Measurements from ENCODE around the gene MID1IP1.

The MID1IP1 gene

DNA sequence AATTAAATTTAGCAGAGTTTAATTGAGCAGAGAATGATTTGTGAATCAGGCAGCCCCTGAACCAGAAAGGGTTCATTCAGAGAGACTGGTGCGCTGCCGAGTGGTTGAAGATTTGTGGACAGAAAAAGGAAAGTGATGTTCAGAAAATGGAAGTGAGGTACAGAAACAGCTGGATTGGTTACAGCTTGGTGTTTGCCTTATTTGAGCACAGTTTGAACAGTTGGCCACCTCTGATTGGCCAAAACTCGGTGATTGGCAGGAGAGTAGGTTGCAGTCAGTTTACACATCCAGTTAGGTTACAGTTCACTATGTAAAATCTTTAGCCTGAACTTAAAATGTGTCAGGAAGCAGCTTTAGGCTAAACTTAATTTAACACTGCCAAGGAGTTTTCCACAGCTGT, 14.9 kb downstream of the MID1IP1 start:
- no peak for DNase-seq

DNA sequence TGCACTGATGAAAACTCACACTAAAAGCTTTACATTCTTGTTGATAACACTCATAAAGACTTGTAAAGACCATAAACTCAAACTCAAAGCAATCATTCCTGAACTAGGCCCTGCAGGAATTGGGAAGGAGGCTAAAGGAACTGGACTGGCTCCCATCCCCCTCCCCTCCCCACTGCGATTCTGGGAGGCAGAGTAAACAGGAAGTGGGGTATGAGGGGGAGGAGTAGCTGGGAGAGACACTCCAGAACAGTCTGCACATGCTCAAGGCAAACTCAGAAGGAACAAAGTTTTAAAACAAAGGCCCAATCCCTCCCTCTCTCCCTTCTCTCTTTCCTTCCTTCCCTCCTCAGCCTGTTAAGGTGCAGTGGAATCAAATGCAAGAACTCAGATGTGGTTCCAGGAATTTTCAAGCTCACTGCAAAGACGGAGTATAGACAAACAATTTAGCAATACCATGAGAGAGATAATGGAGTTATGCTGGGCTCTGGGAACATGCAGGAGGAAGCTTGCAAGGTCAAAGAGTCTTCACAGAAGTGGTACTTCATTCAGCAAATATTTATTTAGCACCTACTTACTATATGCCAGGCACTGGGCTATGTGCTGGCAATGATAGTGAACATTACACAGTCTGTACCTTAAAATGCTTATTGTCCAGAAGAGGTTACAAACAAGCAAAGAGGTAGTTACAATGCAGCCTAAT, 15.9 kb downstream of the MID1IP1 start:
- peak; percentile 28 for DNase-seq

DNA sequence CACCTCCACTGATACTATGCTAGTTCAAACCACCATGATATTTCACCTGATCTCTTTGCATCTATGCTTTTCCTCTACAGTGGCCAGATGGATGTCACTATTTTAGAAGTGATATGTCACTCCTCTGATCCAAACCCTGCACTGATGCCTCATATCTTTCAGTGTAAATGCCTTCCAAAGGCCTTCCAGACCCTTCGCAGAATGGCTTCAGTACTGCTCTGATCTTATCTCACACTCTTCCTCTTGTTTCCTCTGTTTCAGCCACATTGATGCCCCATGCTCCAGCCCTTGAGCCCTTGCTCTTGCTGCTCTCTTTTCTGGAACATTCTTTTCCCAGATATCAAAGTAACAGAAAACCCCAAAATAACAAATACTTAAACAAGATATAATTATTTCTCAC, 17.9 kb downstream of the MID1IP1 start:
- no peak for DNase-seq

DNA sequence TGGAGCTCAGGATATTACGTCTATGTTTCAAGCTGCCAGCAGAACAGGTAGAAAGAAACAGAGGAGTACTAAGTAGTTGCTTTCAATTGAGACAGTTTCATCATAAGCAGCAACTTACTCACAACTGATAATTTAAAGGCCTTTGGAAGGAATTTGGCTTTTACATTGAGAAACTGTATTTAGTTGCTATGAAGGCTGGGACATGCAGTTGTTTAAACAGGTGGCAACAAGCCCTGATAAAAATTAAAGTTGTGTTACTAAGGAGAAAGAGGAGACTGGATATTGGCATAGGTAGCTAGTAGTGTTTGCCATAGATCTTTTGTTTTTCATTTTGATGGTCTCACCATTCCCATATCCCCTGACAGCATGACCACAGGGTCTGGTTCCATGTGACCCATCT, 18.4 kb downstream of the MID1IP1 start:
- DNase-seq, result no peak

DNA sequence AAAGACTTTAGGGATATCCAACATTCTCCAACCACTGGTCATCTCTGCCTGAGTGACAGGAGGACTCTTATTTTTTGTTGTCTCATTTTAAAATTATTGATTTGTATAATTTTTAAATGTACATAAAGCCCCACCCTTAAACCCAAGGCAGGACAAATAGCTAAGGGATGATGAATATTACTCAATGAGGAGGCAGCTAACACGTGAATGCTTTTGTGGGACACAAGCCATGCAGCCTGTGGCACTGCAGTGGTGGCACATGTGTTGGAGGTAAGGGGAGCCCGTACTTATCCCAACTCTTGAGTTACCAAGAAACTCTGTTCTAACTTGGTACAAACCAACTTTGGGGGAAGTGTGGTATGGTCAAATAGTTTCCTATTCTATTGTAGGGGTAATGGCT, 19.5 kb downstream of the MID1IP1 start:
- DNase-seq, result no peak

DNA sequence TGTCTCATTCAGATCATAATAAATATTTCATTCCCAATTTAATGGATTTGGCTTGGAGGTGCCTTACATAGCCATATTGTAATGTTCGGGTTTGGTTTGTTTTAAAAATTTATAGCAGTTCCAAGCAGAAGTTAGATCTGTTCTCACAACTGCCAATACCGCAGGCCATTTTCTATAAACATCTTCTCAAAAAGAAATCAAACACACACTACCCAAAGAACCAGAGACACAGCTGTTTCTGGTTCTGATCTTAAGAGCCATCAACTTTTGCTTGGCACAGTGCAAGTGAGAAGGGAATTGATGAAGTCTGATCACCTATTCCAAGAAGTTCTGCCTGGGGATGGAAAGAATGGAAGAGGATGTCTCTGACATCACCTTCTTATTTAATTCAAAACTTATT, 22.9 kb downstream of the MID1IP1 start:
- no peak for DNase-seq

DNA sequence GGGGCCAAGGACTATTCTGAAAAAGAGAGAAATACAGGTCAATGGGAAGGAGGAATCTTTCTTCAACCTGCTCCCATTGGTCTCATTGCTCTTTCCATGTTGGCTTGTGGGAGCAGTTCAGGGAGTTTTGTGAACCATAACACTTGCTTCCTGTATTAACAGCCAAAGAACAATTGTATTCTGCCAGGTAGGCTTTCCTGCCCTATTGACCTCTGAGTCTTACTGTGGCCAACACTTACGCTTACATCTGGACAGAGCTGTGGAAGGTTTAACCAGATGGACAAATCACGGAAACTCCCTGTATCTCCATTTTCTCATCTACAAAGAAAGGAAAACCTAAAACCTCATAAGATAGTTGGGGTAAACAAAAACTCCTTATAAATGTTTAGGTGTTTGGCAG, 30.7 kb downstream of the MID1IP1 start:
- no peak for DNase-seq

DNA sequence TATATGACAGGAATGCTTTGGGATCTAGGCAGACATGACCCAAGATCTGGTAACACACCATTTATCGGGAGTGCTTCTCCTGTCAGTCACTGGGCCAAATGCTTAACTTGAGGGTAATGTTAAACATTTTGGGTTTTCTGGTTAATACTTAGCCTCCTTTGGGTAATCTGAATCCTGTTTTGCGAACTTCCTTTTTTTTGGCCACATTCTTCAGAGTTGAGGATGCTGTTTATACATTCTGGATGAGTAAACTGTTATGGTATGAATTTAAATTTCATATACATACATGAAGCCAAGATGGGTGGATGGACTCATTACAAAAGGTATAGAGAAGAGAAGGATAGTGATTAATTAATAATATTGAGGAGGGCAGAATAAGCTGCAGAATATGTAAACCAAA, 36.1 kb downstream of the MID1IP1 start:
- no peak for DNase-seq

DNA sequence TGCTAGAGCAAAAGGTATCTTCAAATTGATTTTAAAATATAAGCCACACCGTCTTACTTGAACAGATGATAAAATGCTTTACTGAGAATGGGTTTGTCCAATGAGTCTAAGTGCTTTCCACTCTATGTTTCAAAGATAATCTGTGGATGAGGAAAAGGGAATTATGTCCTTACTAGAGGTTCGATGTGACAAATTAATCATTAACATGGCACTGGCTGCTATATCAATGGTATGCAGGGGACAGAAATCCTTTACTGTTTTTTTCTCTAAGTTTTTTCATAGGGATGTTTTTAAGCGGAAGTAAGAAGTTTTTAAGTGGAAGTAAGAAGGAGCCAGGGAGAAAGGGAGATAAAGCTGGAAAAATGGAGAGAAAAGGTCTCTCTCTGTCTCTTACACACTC, 38.0 kb downstream of the MID1IP1 start:
- no peak for DNase-seq

DNA sequence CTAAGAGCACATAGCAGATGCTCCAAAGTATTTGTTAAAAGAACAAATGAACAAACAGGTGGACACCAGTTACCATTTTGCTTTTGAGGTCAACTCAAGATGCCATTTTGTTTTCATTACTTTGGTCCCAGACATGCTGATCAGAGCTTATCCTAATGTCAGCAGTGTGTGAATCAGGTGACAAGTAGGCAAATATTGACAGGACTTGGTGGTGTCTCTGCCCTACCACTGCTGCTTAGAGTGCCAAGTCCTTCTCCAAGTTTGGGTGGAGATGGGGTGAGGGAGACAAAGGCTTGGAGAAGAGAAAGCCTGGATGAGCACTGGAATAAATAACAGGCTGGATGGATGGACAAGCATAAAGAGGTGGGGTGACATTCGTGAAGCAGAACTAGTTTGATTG, 38.7 kb downstream of the MID1IP1 start:
- no peak for DNase-seq

DNA sequence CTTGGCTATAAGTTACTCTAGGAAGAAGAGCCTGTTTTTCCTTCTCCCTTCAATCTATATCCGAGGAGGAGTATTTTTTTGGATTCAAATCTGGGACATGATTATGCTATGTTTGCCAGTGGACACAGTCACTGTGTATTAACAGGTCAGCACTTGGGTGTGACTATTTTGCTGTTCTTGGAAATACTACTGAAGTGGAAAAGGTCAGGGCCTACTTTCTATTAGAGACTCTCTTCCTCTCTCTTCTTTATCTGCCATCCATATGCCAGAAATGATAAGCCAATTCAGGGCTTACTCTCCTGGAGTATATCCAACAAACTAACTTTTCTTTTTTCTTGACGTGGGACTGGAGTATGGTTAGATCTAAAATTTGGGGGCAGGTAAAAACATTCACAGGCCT, 40.5 kb downstream of the MID1IP1 start:
- DNase-seq, result no peak

DNA sequence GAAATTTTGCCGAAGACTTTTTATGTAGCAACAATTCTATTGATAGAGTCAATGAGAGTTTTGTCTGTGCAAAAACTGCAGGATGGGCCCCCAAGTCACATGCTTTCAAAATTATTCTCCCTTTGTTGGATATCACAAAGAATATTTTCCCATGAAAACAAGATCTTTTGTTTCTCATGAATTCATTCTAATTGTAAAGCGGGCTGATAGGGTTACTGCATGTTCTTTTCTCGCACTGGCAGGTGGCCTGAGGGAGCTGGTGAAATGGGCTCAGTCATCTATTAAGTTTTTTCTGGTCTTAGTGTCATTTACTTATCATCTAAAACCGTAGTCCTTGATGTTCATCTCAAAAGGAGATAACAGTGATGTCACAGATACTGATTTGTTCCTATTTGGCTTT, 44.2 kb downstream of the MID1IP1 start:
- DNase-seq, result peak; percentile 18

DNA sequence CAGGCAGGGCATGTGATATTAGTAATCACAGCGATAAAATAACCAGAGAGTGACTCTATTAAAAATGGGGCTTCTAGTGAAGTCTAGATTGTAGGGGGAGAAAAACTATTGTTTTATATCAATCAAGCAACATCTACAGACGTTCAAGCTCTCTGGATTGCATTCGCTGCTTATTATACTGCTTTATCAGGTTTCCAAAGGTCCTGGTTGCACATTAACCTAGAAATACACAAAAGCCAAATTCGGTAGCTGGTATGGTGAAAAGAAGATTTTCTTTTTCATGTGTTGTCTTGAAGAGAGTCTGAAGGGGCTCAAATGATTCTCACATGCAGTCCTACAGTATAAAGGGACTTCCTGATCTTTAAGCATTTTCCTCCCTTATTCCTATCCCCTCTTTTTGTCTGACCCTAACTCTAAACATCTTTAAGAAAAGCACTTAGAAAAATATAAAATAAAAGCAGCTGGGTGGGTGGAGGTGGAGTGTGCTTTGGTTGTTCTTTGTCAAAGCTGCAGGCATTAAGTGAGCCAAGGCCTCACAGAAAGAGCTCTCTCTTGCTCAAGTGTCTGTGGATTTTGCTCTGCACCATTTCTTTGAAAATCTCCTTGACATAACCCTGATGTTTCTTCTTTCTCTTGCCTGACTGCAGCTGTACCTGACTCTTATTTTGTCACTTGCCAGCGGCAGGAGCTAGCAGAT, 46.1 kb downstream of the MID1IP1 start:
- no peak for DNase-seq

DNA sequence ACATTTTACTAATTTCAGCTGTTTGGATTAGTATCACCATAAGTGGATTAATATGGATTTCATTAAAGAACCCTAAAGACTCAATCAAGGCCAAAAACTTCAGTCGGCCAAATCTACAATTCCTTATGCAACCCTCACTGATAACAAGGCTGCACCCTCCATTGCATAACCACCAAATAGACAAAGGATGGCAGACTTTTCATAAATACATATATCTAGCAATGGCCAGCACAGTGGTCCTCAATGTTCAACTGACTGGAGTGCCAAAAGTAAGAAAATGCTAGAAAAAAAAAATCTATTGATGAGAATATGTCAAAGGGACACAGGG, 46.6 kb downstream of the MID1IP1 start:
- no peak for DNase-seq

DNA sequence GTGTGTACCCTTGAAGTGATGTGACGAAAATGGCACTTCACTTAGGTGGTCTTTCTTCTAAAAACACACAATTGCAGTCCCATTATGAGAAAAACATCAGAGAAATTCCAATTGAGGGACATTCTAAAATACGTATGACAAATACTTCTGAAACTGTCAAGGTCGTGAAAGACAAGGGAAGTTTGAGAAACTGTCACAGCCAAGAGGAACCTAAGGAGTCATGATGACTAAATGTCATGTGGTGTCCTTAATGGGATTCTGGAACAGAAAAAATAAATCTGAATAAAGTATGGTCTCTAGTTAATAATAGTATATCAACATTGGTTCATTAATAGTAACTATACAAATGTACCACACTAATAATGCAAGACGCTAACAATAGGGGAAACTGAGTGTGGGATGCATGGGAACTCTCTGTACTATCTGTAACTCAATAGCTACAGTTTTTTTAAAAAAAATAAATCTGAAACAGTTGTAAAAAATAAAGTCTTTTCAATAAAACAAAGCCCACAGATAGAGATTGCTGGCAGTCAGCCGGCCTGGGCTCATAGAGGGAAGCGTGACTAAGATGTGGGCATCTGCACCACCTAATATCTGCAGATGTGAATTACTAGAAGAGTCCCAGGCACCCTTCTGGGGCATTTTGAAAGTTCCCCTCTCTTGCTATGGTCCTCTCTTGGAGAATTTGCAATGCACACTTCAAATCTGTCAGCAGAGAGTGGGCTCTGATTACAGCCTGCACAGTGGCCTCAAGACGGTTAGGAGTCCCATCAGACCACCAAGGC, 47.6 kb downstream of the MID1IP1 start:
- DNase-seq, result no peak

DNA sequence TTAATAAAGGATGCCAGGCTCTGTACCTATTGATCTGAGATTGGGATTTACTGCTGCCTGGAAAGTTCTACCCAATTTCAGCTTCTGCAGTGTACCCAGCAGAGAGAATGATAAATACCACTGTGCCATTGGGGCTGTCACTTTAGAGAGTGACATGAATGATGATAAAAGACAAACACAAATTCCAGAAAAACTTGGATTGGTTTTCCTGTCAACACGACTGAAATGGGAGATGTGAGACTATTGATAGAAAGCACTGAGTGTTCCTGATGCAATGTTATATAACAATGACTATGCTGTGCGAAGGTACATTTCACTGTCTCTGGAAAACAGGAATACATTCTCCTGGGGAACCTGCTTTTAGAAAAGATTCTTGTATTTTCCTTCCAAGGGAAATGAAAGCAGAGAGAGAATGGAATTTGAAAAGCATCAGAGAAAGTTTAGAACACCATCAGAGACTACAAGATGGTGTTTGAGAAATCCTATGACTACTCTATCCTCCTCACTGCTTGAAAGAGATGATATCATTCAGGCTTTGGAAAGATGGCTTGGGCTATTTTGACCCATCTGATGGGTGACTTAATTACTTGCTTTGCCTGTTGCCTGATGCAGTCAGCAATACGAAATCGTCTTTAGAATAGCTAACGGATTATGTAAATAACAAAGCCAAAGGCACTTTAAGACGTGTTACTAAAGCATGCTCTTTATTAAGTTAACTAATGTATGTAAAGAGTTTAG, 49.7 kb downstream of the MID1IP1 start:
- peak; percentile 12 for DNase-seq

DNA sequence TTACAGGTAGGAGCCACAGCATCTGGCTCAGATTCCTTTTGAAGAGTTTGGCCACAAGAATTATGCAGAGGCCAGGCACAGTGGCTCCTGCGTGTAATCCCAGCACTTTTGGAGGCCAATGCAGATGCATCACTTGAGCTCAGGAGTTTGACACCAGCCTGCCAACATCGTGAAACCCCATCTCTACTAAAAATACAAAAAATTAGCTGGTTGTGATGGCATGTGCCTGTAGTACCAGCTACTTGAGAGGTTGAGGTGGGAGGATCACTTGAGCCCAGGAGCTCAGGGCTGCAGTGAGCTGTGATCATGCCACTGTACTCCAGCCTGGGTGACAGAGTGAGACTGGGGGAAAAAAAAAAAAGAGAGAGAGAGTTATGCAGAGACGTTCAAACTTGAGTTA, 53.0 kb downstream of the MID1IP1 start:
- DNase-seq, result no peak

Measured in midbrain (tissue), 1 donor.